Testis (tissue), 2 donors: ENCODE results near the gene ARFGAP3.

Source experiments
- CTCF ChIP-seq, 3 experiments: fragments of 450-650 bp in 2 of 3; fragments of 200-600 bp in 1 of 3; sonication (generic) in 1 of 3; IDR thresholded peaks; one replicate each; pipeline ENCODE4 v1.5.1; 2016 to 2019; ENCODE audit warnings: antibody characterized with exemption in 3 of 3, mild to moderate bottlenecking in 2 of 3, moderate library complexity in 1 of 3
- POLR2A ChIP-seq: fragments of 450-650 bp; IDR thresholded peaks from one replicate; pipeline ENCODE4 v1.6.1; 2017; ENCODE audit warnings: antibody characterized with exemption, mild to moderate bottlenecking, moderate library complexity

DNA sequence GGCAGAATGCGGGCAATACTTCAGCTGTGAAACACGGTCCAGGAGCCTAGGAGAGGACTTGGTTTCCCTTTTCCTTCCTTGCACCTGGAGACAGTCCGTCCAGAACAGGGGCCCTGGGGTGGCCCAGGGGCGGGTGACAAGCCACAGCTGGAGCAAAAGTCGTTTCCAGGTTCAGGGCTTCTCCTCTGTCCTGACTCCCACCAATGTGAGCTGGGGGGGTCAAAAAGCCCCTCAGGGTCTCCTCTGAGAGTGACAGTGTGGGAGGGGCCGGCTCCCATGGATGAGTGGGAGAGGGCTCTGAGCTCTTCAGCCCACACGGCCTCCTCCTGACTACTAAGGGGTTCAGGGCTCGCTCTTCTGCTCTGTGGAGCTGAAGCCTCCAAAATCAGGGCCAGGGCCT is 20.1 kb upstream of the ARFGAP3 start:
- TF ChIP-seq CTCF (IDR thresholded peaks at IDR 0.05) (no peak), POLR2A (no peak)
